MCF 10A (cell line): Measurements from ENCODE around the gene SH3BP5L. TPM values are rescaled to one million over a fixed set of nuclear protein-coding genes. Genes with fewer than 3 reads are reported as not detected.
"Not testable (repeated sequence)": the region's sequence is repeated elsewhere in the genome, so short reads cannot be mapped to it uniquely, and the experiment has no call there.

ENCODE experiments used
- BruUV-seq: library from RNA; stranded (reverse); fragments of 400-500 nt; replicated peaks from 2 replicates; lab custom pipeline; 2021; lab: Mats Ljungman, UMichigan
- CTCF ChIA-PET: fragments of 300-600 bp; sonication (Branson Sonifier 250); formaldehyde crosslinking; extraction: SDS; loops from one replicate; lab custom pipeline; 2021; ENCODE audit warnings: antibody characterized with exemption, inconsistent platforms; lab: Yijun Ruan, JAX
- POLR2A ChIA-PET: fragments of 300-600, 350-650 bp; sonication (Branson Sonifier 250); formaldehyde crosslinking; extraction: SDS; loops from one replicate; lab custom pipeline; 2020; ENCODE audit warnings: antibody characterized with exemption, inconsistent platforms; lab: Yijun Ruan, JAX
- DNase-seq: peaks from one replicate; pipeline ENCODE4 v3.0.0-alpha.2; 2018; ENCODE audit not compliant: unreplicated experiment
- H3K27ac Mint-ChIP-seq: one replicate; pipeline ENCODE4 v1.8.0; 2022; ENCODE audit warnings: mild to moderate bottlenecking, low read depth, mixed read lengths; ENCODE audit not compliant: unreplicated experiment
- H3K27me3 Mint-ChIP-seq: one replicate; pipeline ENCODE4 v1.8.0; 2022; ENCODE audit warnings: mixed read lengths; ENCODE audit not compliant: insufficient read depth, unreplicated experiment
- H3K36me3 Mint-ChIP-seq: one replicate; pipeline ENCODE4 v1.8.0; 2022; ENCODE audit warnings: mild to moderate bottlenecking, moderate library complexity, mixed read lengths; ENCODE audit not compliant: insufficient read depth, unreplicated experiment
- H3K4me1 Mint-ChIP-seq: one replicate; pipeline ENCODE4 v1.8.0; 2022; ENCODE audit warnings: mixed read lengths; ENCODE audit not compliant: insufficient read depth, unreplicated experiment
- H3K4me3 Mint-ChIP-seq: one replicate; pipeline ENCODE4 v1.8.0; 2022; ENCODE audit warnings: mild to moderate bottlenecking, moderate library complexity, mixed read lengths; ENCODE audit not compliant: unreplicated experiment
- H3K9me3 Mint-ChIP-seq: one replicate; pipeline ENCODE4 v1.8.0; 2022; ENCODE audit warnings: mixed read lengths; ENCODE audit not compliant: unreplicated experiment
- intact Hi-C: fragments of 100-400 bp; cut with micrococcal nuclease; formaldehyde crosslinking; loops from 2 replicates; pipeline ENCODE4 v1.14.1; 2022
- total RNA-seq: library from RNA; stranded (reverse); gene quantifications from 2 replicates; pipeline ENCODE4 v1.2.3, GENCODE V29; 2022
- TF ChIP-seq, protein P1 (sequence below): fragments of 200-600 bp; IDR thresholded peaks from one replicate; pipeline ENCODE4 v1.8.0; 2022; ENCODE audit warnings: antibody characterized with exemption, mild to moderate bottlenecking; ENCODE audit not compliant: unreplicated experiment

SH3BP5L gene
- total RNA-seq, 1 experiment from 2014 or later, result 31.5 TPM

DNA sequence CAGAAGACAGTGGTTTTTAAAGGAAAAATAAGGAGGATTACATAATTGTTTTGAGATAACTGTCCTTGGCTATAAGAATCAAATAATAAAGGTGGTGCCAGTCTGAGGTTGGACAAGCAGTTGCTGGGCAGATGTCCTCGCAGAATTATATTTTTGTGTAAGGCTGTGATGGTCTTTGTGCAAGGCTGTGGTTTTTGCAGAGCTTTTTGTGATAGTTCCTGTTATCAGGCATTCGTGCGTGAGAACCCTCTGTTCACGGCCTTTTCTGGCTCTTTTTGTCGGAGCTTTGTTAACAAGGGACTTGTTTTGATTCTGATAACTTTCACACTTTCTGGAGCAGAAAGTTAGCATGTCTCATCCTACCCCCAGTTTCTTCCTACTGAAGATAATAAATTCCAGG is 33.4 kb downstream of the SH3BP5L start:
- no peaks in the 10 kb centered on the region for H3K9me3 Mint-ChIP-seq
- DNase-seq, result no peak
- POLR2A ChIA-PET, result no interaction called here
- TF ChIP-seq, protein P1, sequence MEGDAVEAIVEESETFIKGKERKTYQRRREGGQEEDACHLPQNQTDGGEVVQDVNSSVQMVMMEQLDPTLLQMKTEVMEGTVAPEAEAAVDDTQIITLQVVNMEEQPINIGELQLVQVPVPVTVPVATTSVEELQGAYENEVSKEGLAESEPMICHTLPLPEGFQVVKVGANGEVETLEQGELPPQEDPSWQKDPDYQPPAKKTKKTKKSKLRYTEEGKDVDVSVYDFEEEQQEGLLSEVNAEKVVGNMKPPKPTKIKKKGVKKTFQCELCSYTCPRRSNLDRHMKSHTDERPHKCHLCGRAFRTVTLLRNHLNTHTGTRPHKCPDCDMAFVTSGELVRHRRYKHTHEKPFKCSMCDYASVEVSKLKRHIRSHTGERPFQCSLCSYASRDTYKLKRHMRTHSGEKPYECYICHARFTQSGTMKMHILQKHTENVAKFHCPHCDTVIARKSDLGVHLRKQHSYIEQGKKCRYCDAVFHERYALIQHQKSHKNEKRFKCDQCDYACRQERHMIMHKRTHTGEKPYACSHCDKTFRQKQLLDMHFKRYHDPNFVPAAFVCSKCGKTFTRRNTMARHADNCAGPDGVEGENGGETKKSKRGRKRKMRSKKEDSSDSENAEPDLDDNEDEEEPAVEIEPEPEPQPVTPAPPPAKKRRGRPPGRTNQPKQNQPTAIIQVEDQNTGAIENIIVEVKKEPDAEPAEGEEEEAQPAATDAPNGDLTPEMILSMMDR, result no peak
- H3K27ac Mint-ChIP-seq, result no peak overlapping the region
- H3K36me3 Mint-ChIP-seq, result no peaks in the 10 kb centered on the region
- CTCF ChIA-PET, result interaction anchor here (1.3 to 3.1 kb wide), 3 partner anchors 15 to 87 kb away, joined by 3 to 17 read pairs (median 8); no protein-coding TSS in a partner anchor
- no TSS peak for BruUV-seq
- no peaks in the 10 kb centered on the region for H3K4me1 Mint-ChIP-seq
- H3K4me3 Mint-ChIP-seq, result no peak overlapping the region
- intact Hi-C loops, result no loop called here
- H3K27me3 Mint-ChIP-seq, result peaks cover 5% of the 10 kb centered on the region

DNA sequence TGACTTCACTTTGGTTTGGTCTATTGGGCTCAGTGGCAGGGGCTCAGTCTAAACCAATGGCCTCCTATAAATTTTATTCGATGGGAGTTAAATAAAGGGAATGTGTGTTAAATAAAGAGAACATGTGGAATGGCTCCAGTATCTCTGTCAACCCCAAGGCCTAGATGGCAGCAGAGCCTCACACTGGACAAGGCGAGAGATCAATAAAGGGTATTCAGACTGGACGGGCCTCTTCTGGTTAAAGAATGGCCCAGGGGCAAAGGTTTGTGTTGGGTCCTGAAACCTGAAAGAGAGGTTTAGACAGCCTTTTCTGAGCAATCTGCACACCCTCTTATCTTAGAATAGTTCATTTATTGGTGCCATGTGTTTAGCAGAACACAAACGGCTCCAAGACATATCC is 34.7 kb downstream of the SH3BP5L start:
- POLR2A ChIA-PET, result no interaction called here
- TF ChIP-seq, protein P1, result no peak
- CTCF ChIA-PET, result interaction anchor here (0.8 to 7.2 kb wide), 5 partner anchors 15 to 171 kb away, joined by 3 to 49 read pairs (median 4); no protein-coding TSS in a partner anchor
- Mint-ChIP-seq H3K4me3 (no peak overlapping the region), H3K36me3 (no peaks in the 10 kb centered on the region), H3K4me1 (peaks cover 2% of the 10 kb centered on the region), H3K9me3 (no peaks in the 10 kb centered on the region), H3K27ac (no peak overlapping the region), H3K27me3 (no peaks in the 10 kb centered on the region)
- no TSS peak for BruUV-seq
- intact Hi-C loops, result no loop called here
- no peak for DNase-seq

DNA sequence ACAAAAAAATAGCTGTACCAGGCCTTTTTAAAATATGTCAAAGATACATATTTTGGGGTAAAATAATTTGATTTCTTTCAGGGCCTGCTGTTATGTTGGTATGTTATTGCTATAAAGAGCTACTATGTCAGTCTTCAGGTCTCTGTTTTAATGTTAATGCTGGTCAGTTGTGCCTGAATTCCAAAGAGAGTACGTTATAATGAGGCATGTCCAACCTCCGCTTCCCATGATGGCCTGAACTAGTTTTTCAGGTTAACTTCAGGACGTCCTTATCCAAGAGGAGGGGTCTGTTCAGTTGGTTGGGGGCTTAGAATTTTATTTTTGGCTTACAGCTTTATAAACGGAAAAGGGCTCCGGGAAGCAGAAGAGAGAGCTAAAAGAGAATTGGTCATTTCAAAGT is 35.3 kb downstream of the SH3BP5L start:
- no TSS peak for BruUV-seq
- no peak overlapping the region for H3K4me3 Mint-ChIP-seq
- no peaks in the 10 kb centered on the region for H3K36me3 Mint-ChIP-seq
- peaks cover 5% of the 10 kb centered on the region for H3K4me1 Mint-ChIP-seq
- H3K27ac Mint-ChIP-seq, result no peak overlapping the region
- DNase-seq, result no peak
- TF ChIP-seq, protein P1, result no peak
- no peaks in the 10 kb centered on the region for H3K9me3 Mint-ChIP-seq
- ChIA-PET CTCF (interaction anchor here (0.6 to 7.2 kb wide), 7 partner anchors 15 to 171 kb away, joined by 3 to 49 read pairs (median 3); no protein-coding TSS in a partner anchor), POLR2A (interaction anchor here (0.6 kb wide), 1 partner anchor 380 kb away, joined by 3 read pairs; no protein-coding TSS in a partner anchor)
- no peaks in the 10 kb centered on the region for H3K27me3 Mint-ChIP-seq
- intact Hi-C loops, result no loop called here

DNA sequence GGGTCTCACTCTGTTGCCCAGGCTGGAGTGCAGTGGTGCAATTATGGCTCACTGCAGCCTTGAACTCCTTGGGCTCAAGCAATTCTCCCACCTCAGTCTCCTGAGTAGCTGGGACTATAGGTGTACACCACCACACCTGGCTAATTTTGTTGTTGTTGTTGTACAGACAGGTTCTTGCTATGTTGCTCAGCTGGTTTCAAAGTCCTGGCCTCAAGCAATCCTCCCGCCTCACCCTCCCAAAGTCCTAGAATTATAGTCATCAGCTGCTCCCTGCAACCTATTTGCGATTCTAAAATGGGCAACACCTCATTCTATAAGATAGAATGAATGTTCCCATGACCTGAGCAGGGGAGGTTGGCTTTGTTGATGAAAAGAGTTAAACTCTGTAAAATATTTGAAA is 36.4 kb downstream of the SH3BP5L start:
- H3K27me3 Mint-ChIP-seq, intact Hi-C loops, H3K4me3 Mint-ChIP-seq, BruUV-seq, H3K36me3 Mint-ChIP-seq, DNase-seq, H3K4me1 Mint-ChIP-seq, H3K9me3 Mint-ChIP-seq, H3K27ac Mint-ChIP-seq: not testable (repeated sequence)
- POLR2A ChIA-PET, result interaction anchor here (0.6 kb wide), 1 partner anchor 70 kb away, joined by 3 read pairs; no protein-coding TSS in a partner anchor
- CTCF ChIA-PET, result interaction anchor here (0.7 to 7.2 kb wide), 2 partner anchors 17 to 60 kb away, joined by 3 to 49 read pairs; no protein-coding TSS in a partner anchor
